GM12878 (cell line): Measurements from ENCODE around the gene NAGA. TPM values are rescaled to one million over a fixed set of nuclear protein-coding genes. Genes with fewer than 3 reads are reported as not detected.

Experiments used
- CHD2 ChIP-seq: IDR thresholded peaks from 2 replicates; pipeline ENCODE4 v1.6.1; 2011; ENCODE audit warnings: low read depth, low read length, improper control_type of control experiment, borderline replicate concordance
- CREB1 ChIP-seq: IDR thresholded peaks from 2 replicates; pipeline ENCODE4 v1.6.1; 2012; ENCODE audit warnings: low read depth, mild to moderate bottlenecking, inconsistent platforms
- DPF2 ChIP-seq: fragments of 450-650 bp; IDR thresholded peaks from 2 replicates; pipeline ENCODE4 v1.6.1; 2017; ENCODE audit warnings: mild to moderate bottlenecking
- FOXK2 ChIP-seq: fragments of 450-650 bp; IDR thresholded peaks from 2 replicates; pipeline ENCODE4 v1.6.1; 2017; ENCODE audit warnings: mild to moderate bottlenecking, moderate library complexity
- HCFC1 ChIP-seq: fragments of 150-350 bp; IDR thresholded peaks from 2 replicates; pipeline ENCODE4 v1.6.1; 2014; ENCODE audit warnings: low read length
- HDAC6 ChIP-seq: fragments of 200-600 bp; sonication (generic); IDR thresholded peaks from one replicate; pipeline ENCODE4 v1.8.0; 2017; ENCODE audit warnings: antibody characterized with exemption; ENCODE audit not compliant: unreplicated experiment
- IKZF2 ChIP-seq, 2 experiments: fragments of 450-650 bp; IDR thresholded peaks; 2 replicates each; pipeline ENCODE4 v1.6.1; 2017; ENCODE audit warnings: mild to moderate bottlenecking in 2 of 2, moderate library complexity in 2 of 2
- IRF4 ChIP-seq: IDR thresholded peaks from 2 replicates; pipeline ENCODE4 v1.6.1; 2011; ENCODE audit warnings: low read depth, low read length
- MAX ChIP-seq: IDR thresholded peaks from 2 replicates; pipeline ENCODE4 v1.6.1; 2012; ENCODE audit warnings: low read depth, low read length, improper control_type of control experiment
- MEF2B ChIP-seq: fragments of 450-650 bp; IDR thresholded peaks from 2 replicates; pipeline ENCODE4 v1.6.1; 2018; ENCODE audit warnings: mild to moderate bottlenecking, moderate library complexity; ENCODE audit not compliant: partially characterized antibody, poor library complexity, severe bottlenecking
- MXI1 ChIP-seq: fragments of 150-350 bp; IDR thresholded peaks from 2 replicates; pipeline ENCODE4 v1.6.1; 2011; ENCODE audit warnings: low read depth, mild to moderate bottlenecking, inconsistent platforms, low read length, improper control_type of control experiment
- NBN ChIP-seq: fragments of 450-650 bp; IDR thresholded peaks from 2 replicates; pipeline ENCODE4 v1.6.1; 2016
- NFYA ChIP-seq: IDR thresholded peaks from 2 replicates; pipeline ENCODE4 v1.6.1; 2011; ENCODE audit warnings: low read depth, mild to moderate bottlenecking, low read length, improper control_type of control experiment, borderline replicate concordance
- NRF1 ChIP-seq: conservative IDR thresholded peaks from 2 replicates; pipeline ENCODE4 v1.6.1; 2011; ENCODE audit warnings: mild to moderate bottlenecking, low read depth, low read length, improper control_type of control experiment
- RB1 ChIP-seq: fragments of 450-650 bp; formaldehyde crosslinking; IDR thresholded peaks from 2 replicates; pipeline ENCODE4 v1.6.1; 2017; ENCODE audit warnings: mild to moderate bottlenecking, borderline replicate concordance
- RFX5 ChIP-seq: IDR thresholded peaks from 2 replicates; pipeline ENCODE4 v1.6.1; 2011; ENCODE audit warnings: low read depth, low read length, improper control_type of control experiment
- SMARCA5 ChIP-seq: fragments of 450-650 bp; IDR thresholded peaks from 2 replicates; pipeline ENCODE4 v1.6.1; 2017; ENCODE audit warnings: mild to moderate bottlenecking
- SMC3 ChIP-seq: IDR thresholded peaks from 2 replicates; pipeline ENCODE4 v1.6.1; 2011; ENCODE audit warnings: low read length, improper control_type of control experiment, borderline replicate concordance
- SP1 ChIP-seq: IDR thresholded peaks from one replicate; pipeline ENCODE4 v1.6.1; 2011; ENCODE audit warnings: low read depth, low read length
- TAF1 ChIP-seq: IDR thresholded peaks from 2 replicates; pipeline ENCODE4 v1.6.1; 2011; ENCODE audit warnings: mild to moderate bottlenecking, low read depth, low read length, borderline replicate concordance
- TCF3 ChIP-seq: IDR thresholded peaks from 2 replicates; pipeline ENCODE4 v1.6.1; 2012; ENCODE audit warnings: low read depth, mild to moderate bottlenecking, low read length, borderline replicate concordance; ENCODE audit not compliant: insufficient read depth
- ZNF207 ChIP-seq: fragments of 450-650 bp; IDR thresholded peaks from 2 replicates; pipeline ENCODE4 v1.6.1; 2014; ENCODE audit warnings: antibody characterized with exemption, mild to moderate bottlenecking, borderline replicate concordance
- ZNF274 ChIP-seq: IDR thresholded peaks from one replicate; pipeline ENCODE4 v1.8.0; 2011; ENCODE audit not compliant: insufficient read length, insufficient read depth
- ZSCAN29 ChIP-seq: fragments of 450-650 bp; IDR thresholded peaks from 2 replicates; pipeline ENCODE4 v1.6.1; 2017; ENCODE audit warnings: mild to moderate bottlenecking, moderate library complexity
- polyA plus RNA-seq, 11 experiments: library from polyadenylated mRNA; depleted of rRNA in 4 of 11; unstranded in 6 of 11; stranded (reverse) in 5 of 11; fragments of >200 nt; fragmentation: Nextera tagmentation in 4 of 11; fragmentation: Illumina TruSeq in 1 of 11; extraction: Ambion mirVana in 4 of 11; extraction: Trizol in 1 of 11; gene quantifications; 1 replicate in 1 of 11; 2 replicates in 10 of 11; pipeline versions ENCODE4 v1.2.1 to v1.2.3, GENCODE V29; 2011 to 2016; ENCODE audit warnings: inconsistent platforms in 2 of 11, missing spikeins in 2 of 11, low read depth in 1 of 11
- total RNA-seq, 4 experiments: library from RNA; depleted of rRNA in 3 of 4; stranded (reverse); fragments of >200 nt in 3 of 4; fragmentation: Illumina TruSeq in 1 of 4; extraction: Trizol in 1 of 4; gene quantifications; 2 replicates each; pipeline versions ENCODE4 v1.2.1 to v1.2.3, GENCODE V29; 2013 to 2021
- TF ChIP-seq, protein P1 (sequence below): fragments of 150-350 bp; IDR thresholded peaks from 2 replicates; pipeline ENCODE4 v1.6.1; 2014; ENCODE audit warnings: mild to moderate bottlenecking, low read depth, low read length
- TF ChIP-seq, protein P2 (sequence below): fragments of 450-650 bp; IDR thresholded peaks from 2 replicates; pipeline ENCODE4 v1.6.1; 2017; ENCODE audit warnings: low read depth, mild to moderate bottlenecking, moderate library complexity

The NAGA gene
- total and polyA plus RNA-seq, 10 of the 15 experiments (the other 5 are each of a cell fraction or from before 2014, with no cell fraction given), result 9.3 to 46.0 (median 33.2) TPM

DNA sequence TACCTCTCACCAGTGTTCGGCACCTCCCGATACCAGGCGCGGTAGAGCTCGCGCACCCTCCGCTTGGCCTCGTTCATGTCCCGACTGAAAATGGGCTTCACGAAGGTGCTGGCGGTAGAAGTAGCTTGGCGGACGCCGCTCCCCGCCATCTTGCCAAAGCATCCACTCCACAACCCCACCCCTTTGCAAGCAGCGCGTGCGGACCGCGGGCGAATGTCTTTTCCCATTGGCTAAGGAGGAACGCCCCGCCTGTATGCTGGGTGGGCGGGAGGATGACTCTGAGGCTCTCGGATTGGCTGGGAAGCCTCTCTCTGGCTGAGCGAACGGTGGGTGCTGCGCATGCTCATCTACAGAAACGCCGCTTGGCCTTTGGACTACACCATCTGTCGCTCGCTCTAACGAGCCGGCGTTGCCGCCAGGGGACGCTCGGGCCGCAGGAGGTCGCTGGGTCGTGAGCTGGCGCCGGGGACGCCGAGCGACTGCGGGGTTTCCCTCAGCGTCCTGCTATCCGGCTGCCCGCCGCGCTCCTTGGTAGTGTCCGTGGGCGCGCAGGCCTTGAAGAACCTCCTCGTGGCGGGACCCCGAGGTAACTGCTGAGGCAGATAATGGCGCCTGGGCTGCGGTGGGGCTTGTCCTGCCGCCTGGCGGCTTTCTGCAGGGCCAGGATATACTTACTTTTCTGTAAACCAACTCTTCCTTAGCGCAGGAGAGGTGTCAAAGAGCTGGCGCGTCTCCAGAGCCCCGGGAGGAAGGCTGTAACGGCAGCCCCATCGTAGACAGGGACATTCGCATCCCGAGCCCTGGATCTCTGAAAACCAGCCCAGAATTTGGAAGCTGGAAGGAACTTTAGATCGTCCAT is 20.2 kb upstream of the NAGA start, which contains the start of gene NDUFA6 (continued):
- peak; percentile 24 for TF ChIP-seq MEF2B
- TF ChIP-seq TCF3, result peak; percentile 93
- TF ChIP-seq HCFC1, result peak; percentile 26; the same call in 1 of the 2 replicates
- TF ChIP-seq MXI1, result peak; percentile 85
- TF ChIP-seq HDAC6, result peak; percentile 54
- TF ChIP-seq, protein P1, sequence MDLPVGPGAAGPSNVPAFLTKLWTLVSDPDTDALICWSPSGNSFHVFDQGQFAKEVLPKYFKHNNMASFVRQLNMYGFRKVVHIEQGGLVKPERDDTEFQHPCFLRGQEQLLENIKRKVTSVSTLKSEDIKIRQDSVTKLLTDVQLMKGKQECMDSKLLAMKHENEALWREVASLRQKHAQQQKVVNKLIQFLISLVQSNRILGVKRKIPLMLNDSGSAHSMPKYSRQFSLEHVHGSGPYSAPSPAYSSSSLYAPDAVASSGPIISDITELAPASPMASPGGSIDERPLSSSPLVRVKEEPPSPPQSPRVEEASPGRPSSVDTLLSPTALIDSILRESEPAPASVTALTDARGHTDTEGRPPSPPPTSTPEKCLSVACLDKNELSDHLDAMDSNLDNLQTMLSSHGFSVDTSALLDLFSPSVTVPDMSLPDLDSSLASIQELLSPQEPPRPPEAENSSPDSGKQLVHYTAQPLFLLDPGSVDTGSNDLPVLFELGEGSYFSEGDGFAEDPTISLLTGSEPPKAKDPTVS, result 0 out of 2 replicates have a peak, but pooled peaks have one; percentile 48
- 0 out of 2 replicates have a peak, but pooled peaks have one; percentile 51 for TF ChIP-seq FOXK2
- no peak for TF ChIP-seq ZNF274
- TF ChIP-seq NBN, result peak; percentile 14
- TF ChIP-seq CREB1, result peak; percentile 71
- peak; percentile 89 for TF ChIP-seq SMC3
- TF ChIP-seq TAF1, result peak; percentile 92
- no peak for TF ChIP-seq ZSCAN29
- TF ChIP-seq DPF2, result peak; percentile 74
- peak; percentile 97 for TF ChIP-seq SMARCA5
- no peak for TF ChIP-seq IRF4
- peak; percentile 98 for TF ChIP-seq NRF1
- peak; percentile 7; the same call in 1 of the 2 replicates for TF ChIP-seq RB1
- TF ChIP-seq MAX, result peak; percentile 79
- TF ChIP-seq ZNF207, result peak; percentile 56; the same call in 1 of the 2 replicates
- TF ChIP-seq CHD2, result peak; percentile 62; the same call in 1 of the 2 replicates
- TF ChIP-seq RFX5, result peak; percentile 81
- TF ChIP-seq, protein P2, sequence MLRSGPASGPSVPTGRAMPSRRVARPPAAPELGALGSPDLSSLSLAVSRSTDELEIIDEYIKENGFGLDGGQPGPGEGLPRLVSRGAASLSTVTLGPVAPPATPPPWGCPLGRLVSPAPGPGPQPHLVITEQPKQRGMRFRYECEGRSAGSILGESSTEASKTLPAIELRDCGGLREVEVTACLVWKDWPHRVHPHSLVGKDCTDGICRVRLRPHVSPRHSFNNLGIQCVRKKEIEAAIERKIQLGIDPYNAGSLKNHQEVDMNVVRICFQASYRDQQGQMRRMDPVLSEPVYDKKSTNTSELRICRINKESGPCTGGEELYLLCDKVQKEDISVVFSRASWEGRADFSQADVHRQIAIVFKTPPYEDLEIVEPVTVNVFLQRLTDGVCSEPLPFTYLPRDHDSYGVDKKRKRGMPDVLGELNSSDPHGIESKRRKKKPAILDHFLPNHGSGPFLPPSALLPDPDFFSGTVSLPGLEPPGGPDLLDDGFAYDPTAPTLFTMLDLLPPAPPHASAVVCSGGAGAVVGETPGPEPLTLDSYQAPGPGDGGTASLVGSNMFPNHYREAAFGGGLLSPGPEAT, result peak; percentile 49
- TF ChIP-seq IKZF2 (IDR thresholded peaks at IDR 0.05), result peak in 1 of 2 experiments; percentile 61; a peak in 2 of 4 replicates
- no peak for TF ChIP-seq NFYA
- TF ChIP-seq SP1, result peak; percentile 91
